Peyer's patch (tissue), 4 donors: Measurements from ENCODE around the gene PRRX2.

Source experiments
- POLR2A ChIP-seq, 2 donors: fragments of 450-650 bp; IDR thresholded peaks; one replicate each; pipeline ENCODE4 v1.5.1; 2017; ENCODE audit warnings: antibody characterized with exemption in 2 of 2, mild to moderate bottlenecking in 2 of 2, moderate library complexity in 2 of 2
- TF ChIP-seq, protein P1 (sequence below), 6 experiments: fragments of 450-650 bp in 4 of 6; fragments of 200-600 bp in 2 of 6; sonication (generic) in 1 of 6; IDR thresholded peaks; one replicate each; pipeline ENCODE4 v1.5.1; 2017 to 2019; ENCODE audit warnings: antibody characterized with exemption in 6 of 6, mild to moderate bottlenecking in 3 of 6, moderate library complexity in 1 of 6

DNA sequence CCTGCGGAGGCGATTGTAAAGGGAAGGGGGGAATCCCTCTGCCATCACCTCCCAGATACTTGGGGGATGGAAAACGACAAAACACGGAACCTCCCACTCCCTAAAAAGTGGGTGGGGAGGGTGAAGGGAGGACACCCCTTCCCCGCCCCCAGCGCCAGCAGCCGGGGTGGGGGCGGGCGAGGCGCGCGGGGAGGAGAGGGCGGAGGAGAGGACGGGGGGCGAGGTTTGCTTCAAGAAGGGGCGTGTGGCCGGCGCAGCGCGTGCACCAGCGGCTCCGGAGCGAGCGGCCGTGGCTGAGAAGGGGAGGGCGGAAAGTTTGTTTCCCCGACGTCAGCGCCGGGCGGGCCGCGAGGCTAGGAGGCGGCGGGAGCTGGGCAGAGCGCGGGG lies at the start of gene PRRX2:
- TF ChIP-seq, protein P1, sequence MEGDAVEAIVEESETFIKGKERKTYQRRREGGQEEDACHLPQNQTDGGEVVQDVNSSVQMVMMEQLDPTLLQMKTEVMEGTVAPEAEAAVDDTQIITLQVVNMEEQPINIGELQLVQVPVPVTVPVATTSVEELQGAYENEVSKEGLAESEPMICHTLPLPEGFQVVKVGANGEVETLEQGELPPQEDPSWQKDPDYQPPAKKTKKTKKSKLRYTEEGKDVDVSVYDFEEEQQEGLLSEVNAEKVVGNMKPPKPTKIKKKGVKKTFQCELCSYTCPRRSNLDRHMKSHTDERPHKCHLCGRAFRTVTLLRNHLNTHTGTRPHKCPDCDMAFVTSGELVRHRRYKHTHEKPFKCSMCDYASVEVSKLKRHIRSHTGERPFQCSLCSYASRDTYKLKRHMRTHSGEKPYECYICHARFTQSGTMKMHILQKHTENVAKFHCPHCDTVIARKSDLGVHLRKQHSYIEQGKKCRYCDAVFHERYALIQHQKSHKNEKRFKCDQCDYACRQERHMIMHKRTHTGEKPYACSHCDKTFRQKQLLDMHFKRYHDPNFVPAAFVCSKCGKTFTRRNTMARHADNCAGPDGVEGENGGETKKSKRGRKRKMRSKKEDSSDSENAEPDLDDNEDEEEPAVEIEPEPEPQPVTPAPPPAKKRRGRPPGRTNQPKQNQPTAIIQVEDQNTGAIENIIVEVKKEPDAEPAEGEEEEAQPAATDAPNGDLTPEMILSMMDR (IDR thresholded peaks at IDR 0.05) = no peak
- TF ChIP-seq POLR2A (IDR thresholded peaks at IDR 0.05) = no peak
